A673 (cell line): ENCODE results near the gene LRP1B.

ENCODE experiments used
- EZH2 ChIP-seq: fragments of 200-600 bp; sonication (generic); IDR thresholded peaks from 2 replicates; pipeline ENCODE4 v1.6.1; 2017; ENCODE audit warnings: borderline replicate concordance, low read depth, mild to moderate bottlenecking, mixed read lengths, antibody characterized with exemption, low read length; ENCODE audit not compliant: poor library complexity, severe bottlenecking
- TF ChIP-seq, protein P1 (sequence below): fragments of 300-800, 200-600 bp; sonication (generic); conservative IDR thresholded peaks from 2 replicates; pipeline ENCODE4 v1.5.1; 2017; ENCODE audit warnings: low read depth, mild to moderate bottlenecking, antibody characterized with exemption, low read length, moderate library complexity, mixed read lengths

DNA sequence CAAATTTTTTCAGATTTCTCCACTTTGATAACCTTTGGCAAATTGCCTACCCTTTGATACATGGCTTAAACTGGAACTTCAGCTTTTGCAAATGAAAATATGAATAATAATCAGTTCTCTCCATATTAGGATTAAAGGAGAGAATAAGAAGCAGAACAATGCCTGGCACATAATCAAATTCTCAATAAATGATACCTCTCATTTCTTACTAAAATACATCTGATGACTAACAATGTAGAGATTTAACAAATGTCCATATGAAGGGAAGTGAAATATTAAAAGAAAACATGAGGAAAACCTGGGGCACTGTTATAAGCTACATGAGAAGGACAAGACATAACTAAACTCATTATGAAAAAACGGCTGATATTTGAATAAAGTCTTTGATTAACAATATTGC lies 1103.6 kb downstream of the LRP1B start:
- TF ChIP-seq, protein P1, sequence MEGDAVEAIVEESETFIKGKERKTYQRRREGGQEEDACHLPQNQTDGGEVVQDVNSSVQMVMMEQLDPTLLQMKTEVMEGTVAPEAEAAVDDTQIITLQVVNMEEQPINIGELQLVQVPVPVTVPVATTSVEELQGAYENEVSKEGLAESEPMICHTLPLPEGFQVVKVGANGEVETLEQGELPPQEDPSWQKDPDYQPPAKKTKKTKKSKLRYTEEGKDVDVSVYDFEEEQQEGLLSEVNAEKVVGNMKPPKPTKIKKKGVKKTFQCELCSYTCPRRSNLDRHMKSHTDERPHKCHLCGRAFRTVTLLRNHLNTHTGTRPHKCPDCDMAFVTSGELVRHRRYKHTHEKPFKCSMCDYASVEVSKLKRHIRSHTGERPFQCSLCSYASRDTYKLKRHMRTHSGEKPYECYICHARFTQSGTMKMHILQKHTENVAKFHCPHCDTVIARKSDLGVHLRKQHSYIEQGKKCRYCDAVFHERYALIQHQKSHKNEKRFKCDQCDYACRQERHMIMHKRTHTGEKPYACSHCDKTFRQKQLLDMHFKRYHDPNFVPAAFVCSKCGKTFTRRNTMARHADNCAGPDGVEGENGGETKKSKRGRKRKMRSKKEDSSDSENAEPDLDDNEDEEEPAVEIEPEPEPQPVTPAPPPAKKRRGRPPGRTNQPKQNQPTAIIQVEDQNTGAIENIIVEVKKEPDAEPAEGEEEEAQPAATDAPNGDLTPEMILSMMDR = no peak
- no peak for TF ChIP-seq EZH2
